ENCODE results near the gene CDKAL1.

DNA sequence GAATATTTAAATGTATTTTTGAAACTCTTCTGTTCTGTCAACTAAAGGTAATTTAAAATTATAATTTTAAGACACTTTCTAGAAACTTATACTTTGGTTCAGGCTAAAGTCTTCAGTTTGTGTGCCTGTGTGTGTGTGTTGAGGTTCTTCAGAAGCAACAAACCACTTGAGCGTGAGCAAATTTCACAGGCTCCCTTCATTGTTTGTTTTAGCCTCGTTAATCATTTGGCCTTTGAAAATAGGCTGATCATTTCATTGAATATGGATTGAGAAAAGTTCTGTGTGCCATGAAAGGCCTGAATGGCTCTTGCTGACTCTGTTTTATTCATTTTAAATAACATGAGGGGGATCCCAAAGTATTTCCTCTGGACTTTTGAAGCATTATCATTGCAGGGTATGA lies 420.1 kb downstream of the CDKAL1 start:
- TF ChIP-seq, protein P1, sequence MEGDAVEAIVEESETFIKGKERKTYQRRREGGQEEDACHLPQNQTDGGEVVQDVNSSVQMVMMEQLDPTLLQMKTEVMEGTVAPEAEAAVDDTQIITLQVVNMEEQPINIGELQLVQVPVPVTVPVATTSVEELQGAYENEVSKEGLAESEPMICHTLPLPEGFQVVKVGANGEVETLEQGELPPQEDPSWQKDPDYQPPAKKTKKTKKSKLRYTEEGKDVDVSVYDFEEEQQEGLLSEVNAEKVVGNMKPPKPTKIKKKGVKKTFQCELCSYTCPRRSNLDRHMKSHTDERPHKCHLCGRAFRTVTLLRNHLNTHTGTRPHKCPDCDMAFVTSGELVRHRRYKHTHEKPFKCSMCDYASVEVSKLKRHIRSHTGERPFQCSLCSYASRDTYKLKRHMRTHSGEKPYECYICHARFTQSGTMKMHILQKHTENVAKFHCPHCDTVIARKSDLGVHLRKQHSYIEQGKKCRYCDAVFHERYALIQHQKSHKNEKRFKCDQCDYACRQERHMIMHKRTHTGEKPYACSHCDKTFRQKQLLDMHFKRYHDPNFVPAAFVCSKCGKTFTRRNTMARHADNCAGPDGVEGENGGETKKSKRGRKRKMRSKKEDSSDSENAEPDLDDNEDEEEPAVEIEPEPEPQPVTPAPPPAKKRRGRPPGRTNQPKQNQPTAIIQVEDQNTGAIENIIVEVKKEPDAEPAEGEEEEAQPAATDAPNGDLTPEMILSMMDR (IDR thresholded peaks at IDR 0.05; ENCODE audit: insufficient read depth, low read length): no peak
- TF ChIP-seq POLR2AphosphoS5 (IDR thresholded peaks at IDR 0.05; ENCODE audit: low read depth): no peak
- TF ChIP-seq, protein P2, sequence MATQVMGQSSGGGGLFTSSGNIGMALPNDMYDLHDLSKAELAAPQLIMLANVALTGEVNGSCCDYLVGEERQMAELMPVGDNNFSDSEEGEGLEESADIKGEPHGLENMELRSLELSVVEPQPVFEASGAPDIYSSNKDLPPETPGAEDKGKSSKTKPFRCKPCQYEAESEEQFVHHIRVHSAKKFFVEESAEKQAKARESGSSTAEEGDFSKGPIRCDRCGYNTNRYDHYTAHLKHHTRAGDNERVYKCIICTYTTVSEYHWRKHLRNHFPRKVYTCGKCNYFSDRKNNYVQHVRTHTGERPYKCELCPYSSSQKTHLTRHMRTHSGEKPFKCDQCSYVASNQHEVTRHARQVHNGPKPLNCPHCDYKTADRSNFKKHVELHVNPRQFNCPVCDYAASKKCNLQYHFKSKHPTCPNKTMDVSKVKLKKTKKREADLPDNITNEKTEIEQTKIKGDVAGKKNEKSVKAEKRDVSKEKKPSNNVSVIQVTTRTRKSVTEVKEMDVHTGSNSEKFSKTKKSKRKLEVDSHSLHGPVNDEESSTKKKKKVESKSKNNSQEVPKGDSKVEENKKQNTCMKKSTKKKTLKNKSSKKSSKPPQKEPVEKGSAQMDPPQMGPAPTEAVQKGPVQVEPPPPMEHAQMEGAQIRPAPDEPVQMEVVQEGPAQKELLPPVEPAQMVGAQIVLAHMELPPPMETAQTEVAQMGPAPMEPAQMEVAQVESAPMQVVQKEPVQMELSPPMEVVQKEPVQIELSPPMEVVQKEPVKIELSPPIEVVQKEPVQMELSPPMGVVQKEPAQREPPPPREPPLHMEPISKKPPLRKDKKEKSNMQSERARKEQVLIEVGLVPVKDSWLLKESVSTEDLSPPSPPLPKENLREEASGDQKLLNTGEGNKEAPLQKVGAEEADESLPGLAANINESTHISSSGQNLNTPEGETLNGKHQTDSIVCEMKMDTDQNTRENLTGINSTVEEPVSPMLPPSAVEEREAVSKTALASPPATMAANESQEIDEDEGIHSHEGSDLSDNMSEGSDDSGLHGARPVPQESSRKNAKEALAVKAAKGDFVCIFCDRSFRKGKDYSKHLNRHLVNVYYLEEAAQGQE (IDR thresholded peaks at IDR 0.05; ENCODE audit: insufficient replicate concordance, low read depth): no peak
- TF ChIP-seq SPI1 (IDR thresholded peaks at IDR 0.05; ENCODE audit: borderline replicate concordance, low read depth): no peak
